Esophagus squamous epithelium (tissue), 5 donors: ENCODE measurements around the gene PREX1. TPM values are rescaled to one million over a fixed set of nuclear protein-coding genes. Genes with fewer than 3 reads are reported as not detected.

Experiments used
- DNase-seq: peaks from one replicate; lab custom pipeline; 2025; lab: John Stamatoyannopoulos, UW
- H3K27ac ChIP-seq, 4 donors: fragments of 200-600 bp; sonication (generic); one replicate each; pipeline ENCODE4 v1.5.1; 2016 to 2019; ENCODE audit warnings: mild to moderate bottlenecking in 1 of 4
- H3K27me3 ChIP-seq, 4 donors: fragments of 200-600 bp; sonication (generic); 1 replicate in 3 of 4; 2 replicates in 1 of 4; pipeline versions ENCODE4 v1.5.1 to v1.6.0; 2017 to 2021; ENCODE audit warnings: antibody characterized with exemption in 1 of 4
- H3K36me3 ChIP-seq, 3 donors: fragments of 200-600 bp; sonication (generic); one replicate each; pipeline ENCODE4 v1.5.1; 2016 to 2019
- H3K4me1 ChIP-seq, 3 donors: fragments of 200-600 bp; sonication (generic); one replicate each; pipeline ENCODE4 v1.5.1; 2017 to 2019
- H3K4me3 ChIP-seq, 4 donors: fragments of 200-600 bp; sonication (generic); 1 replicate in 3 of 4; 2 replicates in 1 of 4; pipeline ENCODE4 v1.5.1; 2016 to 2019; ENCODE audit warnings: mild to moderate bottlenecking in 2 of 4, moderate library complexity in 1 of 4
- H3K9me3 ChIP-seq, 3 donors: fragments of 200-600 bp; sonication (generic); one replicate each; pipeline ENCODE4 v1.5.1; 2016 to 2019
- POLR2A ChIP-seq, 4 donors: fragments of 450-650 bp; IDR thresholded peaks; one replicate each; pipeline ENCODE4 v1.6.1; 2017; ENCODE audit warnings: antibody characterized with exemption in 4 of 4, mild to moderate bottlenecking in 4 of 4, moderate library complexity in 3 of 4
- WGBS, 2 donors: methylation state at CpG; one replicate each; pipeline ENCODE4 v1.1.5; 2018; 5-methylcytosine and 5-hydroxymethylcytosine counted together
- intact Hi-C: fragments of 100-400 bp; cut with DNase I; formaldehyde crosslinking; loops from one replicate; pipeline ENCODE4 v1.15.0; 2022
- total RNA-seq, 4 donors: library from RNA; depleted of rRNA; stranded (reverse); fragments of >200 nt; gene quantifications; one replicate each; pipeline ENCODE4 v1.1.0, GENCODE V29; 2016
- TF ChIP-seq, protein P1 (sequence below), 6 experiments: fragments of 450-650 bp in 4 of 6; fragments of 200-600 bp in 2 of 6; sonication (generic) in 2 of 6; IDR thresholded peaks; one replicate each; pipeline ENCODE4 v1.5.1; 2016 to 2019; ENCODE audit warnings: antibody characterized with exemption in 6 of 6, mild to moderate bottlenecking in 4 of 6, moderate library complexity in 4 of 6
- donor health status: DM: yes; HTN: yes; CAD: no.

The PREX1 gene
- total RNA-seq, 4 donors from 2014 or later, result 4.9 to 25.9 (median 8.9) TPM

DNA sequence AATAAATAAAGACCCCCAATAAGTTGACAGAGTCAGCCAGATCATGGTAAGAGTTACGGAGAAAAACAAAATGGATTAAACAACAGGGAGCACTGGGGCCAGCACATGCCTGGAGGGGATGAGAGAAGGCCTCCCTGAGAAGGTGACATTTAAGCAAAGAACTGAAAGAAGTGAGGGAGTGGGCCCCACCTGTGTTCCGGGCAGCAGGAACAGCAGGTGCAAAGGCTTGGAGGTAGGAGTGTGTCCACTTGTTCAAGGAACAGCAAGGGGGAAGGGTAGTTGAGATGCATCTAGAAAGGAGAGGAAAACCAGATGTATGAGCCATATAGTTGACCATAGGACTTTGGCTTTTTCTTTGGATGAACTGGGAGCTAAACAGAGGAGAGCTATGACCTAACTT, 7.6 kb upstream of the PREX1 start:
- Histone ChIP-seq H3K36me3 (no peaks in the 10 kb centered on the region), H3K9me3 (no peaks in the 10 kb centered on the region), H3K4me1 (peaks cover 8 to 21% (median 10%) of the 10 kb centered on the region in 3 donors), H3K4me3 (no peak overlapping the region), H3K27me3 (peaks cover 0 to 9% (median 0%) of the 10 kb centered on the region in 4 donors), H3K27ac (no peak overlapping the region)
- 80 to 82% methylated on average over 2 of the region's 2 CpGs for WGBS, 2 donors
- TF ChIP-seq, protein P1, sequence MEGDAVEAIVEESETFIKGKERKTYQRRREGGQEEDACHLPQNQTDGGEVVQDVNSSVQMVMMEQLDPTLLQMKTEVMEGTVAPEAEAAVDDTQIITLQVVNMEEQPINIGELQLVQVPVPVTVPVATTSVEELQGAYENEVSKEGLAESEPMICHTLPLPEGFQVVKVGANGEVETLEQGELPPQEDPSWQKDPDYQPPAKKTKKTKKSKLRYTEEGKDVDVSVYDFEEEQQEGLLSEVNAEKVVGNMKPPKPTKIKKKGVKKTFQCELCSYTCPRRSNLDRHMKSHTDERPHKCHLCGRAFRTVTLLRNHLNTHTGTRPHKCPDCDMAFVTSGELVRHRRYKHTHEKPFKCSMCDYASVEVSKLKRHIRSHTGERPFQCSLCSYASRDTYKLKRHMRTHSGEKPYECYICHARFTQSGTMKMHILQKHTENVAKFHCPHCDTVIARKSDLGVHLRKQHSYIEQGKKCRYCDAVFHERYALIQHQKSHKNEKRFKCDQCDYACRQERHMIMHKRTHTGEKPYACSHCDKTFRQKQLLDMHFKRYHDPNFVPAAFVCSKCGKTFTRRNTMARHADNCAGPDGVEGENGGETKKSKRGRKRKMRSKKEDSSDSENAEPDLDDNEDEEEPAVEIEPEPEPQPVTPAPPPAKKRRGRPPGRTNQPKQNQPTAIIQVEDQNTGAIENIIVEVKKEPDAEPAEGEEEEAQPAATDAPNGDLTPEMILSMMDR (IDR thresholded peaks at IDR 0.05), result no peak
- no peak for TF ChIP-seq POLR2A (IDR thresholded peaks at IDR 0.05)
- DNase-seq, result no peak
- intact Hi-C loops, result no loop called here

DNA sequence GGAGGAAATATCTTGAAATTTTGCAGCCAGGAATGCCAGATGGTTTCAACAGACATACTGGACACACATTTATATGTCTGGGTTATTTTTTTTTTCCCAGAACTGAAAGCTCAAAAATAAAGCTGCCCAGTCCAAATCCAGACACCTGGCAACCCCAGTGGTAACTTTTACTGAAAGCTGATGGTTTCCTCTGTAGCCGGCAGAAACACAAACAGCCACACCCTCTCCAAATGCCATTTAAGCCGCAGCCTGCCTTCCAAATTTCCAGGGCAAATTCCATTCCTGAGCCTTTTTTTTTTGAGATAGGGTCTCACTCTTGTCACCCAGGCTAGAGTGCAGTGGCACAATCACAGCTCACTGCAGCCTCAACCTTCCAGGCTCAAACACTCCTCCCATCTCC, 6.5 kb upstream of the PREX1 start:
- no peak for TF ChIP-seq POLR2A (IDR thresholded peaks at IDR 0.05)
- TF ChIP-seq, protein P1 (IDR thresholded peaks at IDR 0.05), result no peak
- Histone ChIP-seq H3K9me3 (no peaks in the 10 kb centered on the region), H3K36me3 (no peaks in the 10 kb centered on the region), H3K27ac (no peak overlapping the region), H3K27me3 (peaks cover 0 to 16% (median 0%) of the 10 kb centered on the region in 4 donors), H3K4me3 (no peak overlapping the region), H3K4me1 (peaks cover 8 to 21% (median 10%) of the 10 kb centered on the region in 3 donors)
- 23 to 52% methylated on average over 2 of the region's 2 CpGs for WGBS, 2 donors
- DNase-seq, result no peak
- intact Hi-C loops, result no loop called here

DNA sequence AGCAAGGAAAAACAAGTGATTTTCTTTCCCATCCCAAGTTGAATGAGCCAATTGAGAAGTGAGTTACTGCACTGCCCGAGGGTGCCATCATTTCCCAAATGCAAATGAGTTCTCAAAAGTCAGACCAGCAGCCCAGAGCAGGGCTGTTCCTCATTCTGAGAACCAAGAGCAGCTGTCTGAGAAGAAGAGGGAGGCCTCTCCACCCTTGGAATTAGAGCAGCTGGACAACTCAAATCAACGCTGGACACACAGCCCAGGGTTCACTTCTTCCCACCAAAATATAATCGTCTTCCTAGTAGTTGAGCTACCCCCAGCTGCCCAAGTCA, 4.6 kb upstream of the PREX1 start:
- no peak for TF ChIP-seq POLR2A (IDR thresholded peaks at IDR 0.05)
- TF ChIP-seq, protein P1 (IDR thresholded peaks at IDR 0.05), result no peak
- Histone ChIP-seq H3K36me3 (no peaks in the 10 kb centered on the region), H3K4me1 (peaks cover 8 to 35% (median 19%) of the 10 kb centered on the region in 3 donors), H3K4me3 (no peak overlapping the region), H3K27ac (peak overlapping the region in 2 of 4 donors; percentile 20 to 24), H3K27me3 (peaks cover 0 to 33% (median 0%) of the 10 kb centered on the region in 4 donors), H3K9me3 (no peaks in the 10 kb centered on the region)
- WGBS, 2 donors, result 51 to 57% methylated on average over 2 to 3 of the region's 3 CpGs
- intact Hi-C loops, result no loop called here
- no peak for DNase-seq

DNA sequence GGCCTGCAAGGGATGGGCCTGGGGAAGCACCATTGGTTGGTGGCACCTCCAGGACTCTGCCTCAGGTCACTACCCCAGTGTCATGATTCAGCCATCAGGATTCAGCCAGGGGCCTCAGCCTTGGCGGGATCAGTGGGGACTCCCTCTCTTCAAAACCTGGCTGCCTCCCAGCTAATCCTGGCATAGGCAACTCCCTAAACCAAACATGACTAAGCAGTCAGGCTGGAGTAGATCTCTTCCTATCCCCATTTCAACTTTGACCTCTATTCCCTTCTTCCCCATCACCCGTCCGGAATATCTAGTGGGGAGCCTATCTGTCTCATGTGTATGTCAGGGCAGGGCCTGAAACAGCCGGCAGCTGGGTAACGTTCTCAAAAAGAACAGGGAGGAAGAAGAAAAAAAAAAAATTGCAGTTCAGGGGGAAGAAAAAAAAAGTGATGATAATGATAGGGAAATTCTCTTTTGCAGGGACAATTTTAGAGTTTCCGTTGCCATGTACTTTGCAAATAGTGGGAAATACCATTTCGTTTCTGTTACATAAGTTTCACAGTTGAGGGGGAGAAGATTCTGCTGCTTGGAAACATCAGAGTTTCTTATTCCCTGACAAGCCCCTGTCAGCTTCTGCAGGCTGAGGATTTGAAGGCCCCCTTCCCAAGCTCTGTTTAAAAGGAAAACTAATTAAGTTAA, 4.1 kb upstream of the PREX1 start:
- Histone ChIP-seq H3K27ac (peak overlapping the region in 3 of 4 donors; percentile 20 to 84 (median 45)), H3K27me3 (peaks cover 0 to 39% (median 3%) of the 10 kb centered on the region in 4 donors), H3K4me1 (peaks cover 8 to 40% (median 23%) of the 10 kb centered on the region in 3 donors), H3K9me3 (no peaks in the 10 kb centered on the region), H3K36me3 (no peaks in the 10 kb centered on the region), H3K4me3 (no peak overlapping the region)
- TF ChIP-seq, protein P1 (IDR thresholded peaks at IDR 0.05), result no peak
- no peak for TF ChIP-seq POLR2A (IDR thresholded peaks at IDR 0.05)
- DNase-seq, result no peak
- 21 to 32% methylated on average over 7 of the region's 7 CpGs for WGBS, 2 donors
- intact Hi-C loops, result no loop called here

DNA sequence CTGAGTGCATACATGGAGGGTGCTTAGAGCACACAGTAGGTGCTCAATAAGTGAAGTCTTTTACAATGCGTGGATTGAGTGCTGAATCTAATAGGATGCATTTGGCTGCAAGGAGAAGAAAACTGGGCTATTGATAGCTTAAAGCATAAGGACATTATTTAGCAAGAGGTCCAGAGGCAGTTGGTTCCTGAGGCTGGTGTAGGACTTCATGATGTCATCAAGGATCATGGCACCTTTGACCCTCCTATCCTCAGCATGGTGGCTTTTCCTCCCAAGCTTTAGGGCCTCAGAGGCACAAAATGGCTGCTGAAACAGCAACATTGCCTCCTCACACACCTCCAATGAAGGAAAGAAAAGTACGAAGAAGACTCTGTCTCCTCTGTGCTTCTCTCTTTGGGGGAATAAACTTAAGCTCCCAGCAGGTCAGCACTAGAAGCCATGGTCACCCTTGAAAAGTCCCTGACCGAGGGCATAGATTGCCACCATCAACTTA, 3.1 kb upstream of the PREX1 start:
- Histone ChIP-seq H3K9me3 (no peaks in the 10 kb centered on the region), H3K27me3 (peaks cover 0 to 48% (median 6%) of the 10 kb centered on the region in 4 donors), H3K4me1 (peaks cover 8 to 50% (median 23%) of the 10 kb centered on the region in 3 donors), H3K27ac (peak overlapping the region in 1 of 4 donors; percentile 20), H3K4me3 (no peak overlapping the region), H3K36me3 (no peaks in the 10 kb centered on the region)
- 89 to 95% methylated on average over 3 of the region's 3 CpGs for WGBS, 2 donors
- TF ChIP-seq, protein P1 (IDR thresholded peaks at IDR 0.05), result no peak
- TF ChIP-seq POLR2A (IDR thresholded peaks at IDR 0.05), result no peak
- intact Hi-C loops, result no loop called here
- DNase-seq, result no peak
